ENCODE data around the gene UGT1A8.

The UGT1A8 gene

GRCh38 chr2:233803292-233803911, 186.0 kb downstream of the UGT1A8 start:
- no peak for DNase-seq

- DNase-seq: no peak
These were observed 186.6 kb downstream of the UGT1A8 start for GRCh38 chr2:233803994-233804393.

- no peak for DNase-seq
These were observed 189.9 kb downstream of the UGT1A8 start for GRCh38 chr2:233807215-233807865.

- DNase-seq: no peak
These were observed 190.8 kb downstream of the UGT1A8 start for GRCh38 chr2:233807966-233808935.

DNA sequence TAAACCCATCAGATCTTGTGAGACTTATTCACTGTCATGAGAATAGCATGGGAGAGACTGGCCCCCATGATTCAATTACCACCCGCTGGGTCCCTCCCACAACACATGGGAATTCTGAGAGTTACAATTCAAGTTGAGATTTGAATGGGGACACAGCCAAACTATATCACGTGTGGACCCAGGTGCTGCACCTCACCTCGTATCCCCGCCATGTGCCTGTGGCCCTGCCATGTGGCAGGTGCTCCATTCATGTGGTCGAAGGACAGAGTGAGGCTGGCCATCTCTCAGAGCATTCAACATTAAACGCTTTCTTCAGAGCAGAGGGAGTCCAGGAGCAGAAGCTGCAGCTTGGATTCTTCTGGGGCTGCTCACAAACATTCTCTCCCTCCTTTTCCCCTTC, 193.0 kb downstream of the UGT1A8 start:
- DNase-seq: no peak

DNA sequence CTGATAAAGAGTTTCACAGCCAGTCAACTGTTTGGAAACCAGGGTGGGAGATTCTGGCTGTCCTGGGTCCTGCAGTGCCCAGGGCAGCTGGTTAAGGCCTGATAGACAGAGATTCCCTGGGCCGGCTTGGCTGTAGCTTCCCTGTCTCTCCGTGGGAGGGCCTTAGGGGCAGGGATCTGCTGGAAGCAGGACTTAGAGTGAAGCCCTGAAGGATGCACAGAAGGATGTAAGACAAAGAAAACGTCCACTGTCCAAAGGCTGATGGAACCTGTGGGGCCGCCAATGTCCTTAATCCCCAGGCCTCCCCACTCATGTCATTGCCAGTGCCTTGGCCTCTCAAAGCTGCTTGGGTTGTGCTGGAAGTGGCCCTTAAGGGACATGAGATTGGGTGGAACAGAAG, 193.7 kb downstream of the UGT1A8 start:
- no peak for DNase-seq

- DNase-seq: no peak
These were observed 194.3 kb downstream of the UGT1A8 start for GRCh38 chr2:233811732-233812131.

- no peak for DNase-seq
These were observed 196.0 kb downstream of the UGT1A8 start for GRCh38 chr2:233813236-233814055.

DNA sequence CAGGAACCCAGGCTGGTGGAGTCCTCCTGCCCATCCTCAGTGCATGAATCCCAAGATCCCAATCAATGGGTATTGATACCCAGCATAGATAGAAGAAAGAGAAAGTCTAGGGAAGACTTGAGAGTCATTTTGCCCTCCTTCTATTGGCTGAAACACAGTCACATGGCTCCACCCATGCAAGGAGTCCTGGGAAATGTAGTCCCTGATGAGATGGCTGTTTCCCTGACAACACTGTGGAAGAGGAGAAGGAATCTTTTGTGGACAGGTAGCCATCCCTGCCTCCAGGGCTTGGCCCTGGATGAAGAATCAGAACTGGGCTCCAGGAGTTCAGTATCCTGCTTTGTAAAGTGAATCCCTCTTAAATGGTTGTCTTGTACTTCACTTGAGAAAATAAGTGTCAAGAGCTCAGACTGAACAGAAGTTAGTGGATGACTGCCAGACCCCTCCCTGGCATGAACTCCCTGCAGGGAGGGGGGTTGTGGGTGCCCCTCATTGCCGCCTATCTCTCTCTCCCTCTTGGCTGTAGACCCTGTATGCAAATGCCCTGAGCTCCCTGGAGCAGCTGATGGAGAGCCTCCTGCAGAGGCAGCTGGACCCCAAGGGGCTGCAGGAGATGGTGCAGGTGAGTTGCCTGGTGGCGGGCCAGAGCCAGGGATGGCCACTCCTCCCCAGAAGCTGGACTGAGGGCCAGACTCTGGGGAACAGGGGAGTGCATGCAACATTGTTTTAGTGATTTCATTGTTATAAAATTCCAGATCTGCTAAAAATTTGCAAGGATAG, 196.8 kb downstream of the UGT1A8 start:
- DNase-seq: no peak

DNA sequence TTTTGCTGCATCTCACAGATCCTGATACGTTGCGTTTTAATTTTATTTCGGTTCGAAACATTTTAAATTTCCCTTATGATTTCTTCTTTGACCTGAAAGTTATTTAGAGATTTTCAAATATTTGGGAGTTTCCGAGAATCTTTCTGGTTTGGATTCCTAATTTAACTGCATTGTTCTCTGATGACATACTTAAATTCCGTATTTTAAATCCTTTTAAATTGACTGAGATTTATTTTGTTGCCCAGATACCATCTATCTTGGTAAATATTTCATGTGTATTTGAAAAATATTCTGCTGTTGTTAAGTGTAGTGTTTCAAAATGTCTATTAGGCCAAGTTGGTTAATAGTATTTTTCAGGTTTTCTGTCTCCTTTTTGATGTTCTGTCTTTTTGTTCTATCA, 198.4 kb downstream of the UGT1A8 start:
- DNase-seq: no peak

DNA sequence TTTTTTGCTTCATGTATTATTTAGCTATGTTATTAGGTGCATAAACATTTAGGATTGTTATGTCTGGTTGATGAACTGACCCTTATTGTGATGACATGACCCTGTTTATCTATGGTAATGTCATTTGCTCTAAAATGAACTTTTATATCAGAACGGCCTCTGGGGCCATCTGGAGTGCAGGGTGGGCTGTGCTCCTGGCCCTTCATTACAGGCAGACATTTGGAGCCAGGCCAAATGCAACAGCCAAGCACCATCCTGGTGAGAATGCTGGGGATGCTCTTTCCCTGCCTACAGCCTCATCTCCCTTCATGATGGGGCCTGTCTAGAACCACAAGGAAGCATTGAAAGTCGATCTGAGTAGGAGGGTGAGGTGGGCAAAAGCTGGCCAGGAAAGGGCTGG, 198.9 kb downstream of the UGT1A8 start:
- no peak for DNase-seq

GRCh38 chr2:233816771-233817170, 199.3 kb downstream of the UGT1A8 start:
- no peak for DNase-seq

DNA sequence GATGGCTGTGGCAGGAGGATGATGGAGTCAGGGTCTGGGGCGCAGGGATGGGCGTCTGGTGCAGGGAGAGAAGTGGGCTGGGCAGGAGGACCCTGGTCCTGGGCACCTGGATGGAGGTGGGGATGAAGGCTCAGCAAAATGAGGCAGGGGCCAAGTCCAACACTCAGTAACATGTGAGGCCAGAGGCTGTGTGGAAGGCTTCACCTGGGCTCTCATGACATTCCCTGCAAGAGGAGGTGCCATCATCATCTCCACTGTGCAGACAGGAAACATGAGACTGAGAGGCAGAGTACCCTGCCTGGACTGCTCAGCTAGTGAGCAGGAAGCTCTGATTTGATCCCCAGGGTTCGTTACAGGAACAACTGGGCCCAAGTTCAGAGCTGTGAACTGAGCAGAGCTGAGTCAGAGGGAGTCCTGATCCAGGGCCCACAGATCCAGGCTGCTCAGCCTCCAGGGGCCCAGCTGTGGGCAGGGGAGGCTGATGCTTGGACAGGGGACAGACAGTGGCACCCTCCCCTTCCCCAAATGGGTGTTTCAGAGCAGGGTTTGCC, 200.0 kb downstream of the UGT1A8 start:
- no peak for DNase-seq

DNA sequence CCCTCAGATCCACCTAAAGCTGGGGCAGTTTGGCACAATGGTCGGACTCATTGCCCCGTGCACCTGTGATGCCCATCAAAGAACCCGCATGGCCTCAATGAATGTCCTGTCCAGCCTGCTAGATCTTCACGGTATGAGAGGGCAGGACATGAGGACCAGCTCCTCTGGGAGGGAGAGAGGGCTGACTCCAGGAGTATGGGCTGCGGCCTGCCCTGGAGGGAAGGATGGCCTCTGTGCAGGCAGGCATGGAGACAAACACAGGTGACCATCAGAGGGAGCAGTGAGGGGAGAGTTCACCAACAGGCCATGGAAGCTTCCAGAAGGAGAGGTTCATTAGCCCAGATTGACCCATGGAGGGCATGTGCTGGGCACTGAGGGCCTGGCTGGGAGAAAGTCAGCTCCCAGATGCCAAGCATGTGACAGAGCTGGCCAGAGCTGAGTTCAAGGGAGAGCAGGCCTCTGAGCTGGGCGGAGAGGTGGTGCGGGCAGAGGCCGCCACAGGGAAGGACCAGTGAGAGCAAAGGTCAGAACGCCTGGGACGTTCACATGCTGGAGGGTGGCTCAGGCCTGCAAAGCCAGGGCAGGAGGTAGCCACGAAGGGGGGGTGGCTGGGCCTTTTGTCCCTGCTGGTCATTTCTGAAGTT, 200.7 kb downstream of the UGT1A8 start:
- no peak for DNase-seq

GRCh38 chr2:233818639-233819621, 201.5 kb downstream of the UGT1A8 start:
- DNase-seq: no peak

DNA sequence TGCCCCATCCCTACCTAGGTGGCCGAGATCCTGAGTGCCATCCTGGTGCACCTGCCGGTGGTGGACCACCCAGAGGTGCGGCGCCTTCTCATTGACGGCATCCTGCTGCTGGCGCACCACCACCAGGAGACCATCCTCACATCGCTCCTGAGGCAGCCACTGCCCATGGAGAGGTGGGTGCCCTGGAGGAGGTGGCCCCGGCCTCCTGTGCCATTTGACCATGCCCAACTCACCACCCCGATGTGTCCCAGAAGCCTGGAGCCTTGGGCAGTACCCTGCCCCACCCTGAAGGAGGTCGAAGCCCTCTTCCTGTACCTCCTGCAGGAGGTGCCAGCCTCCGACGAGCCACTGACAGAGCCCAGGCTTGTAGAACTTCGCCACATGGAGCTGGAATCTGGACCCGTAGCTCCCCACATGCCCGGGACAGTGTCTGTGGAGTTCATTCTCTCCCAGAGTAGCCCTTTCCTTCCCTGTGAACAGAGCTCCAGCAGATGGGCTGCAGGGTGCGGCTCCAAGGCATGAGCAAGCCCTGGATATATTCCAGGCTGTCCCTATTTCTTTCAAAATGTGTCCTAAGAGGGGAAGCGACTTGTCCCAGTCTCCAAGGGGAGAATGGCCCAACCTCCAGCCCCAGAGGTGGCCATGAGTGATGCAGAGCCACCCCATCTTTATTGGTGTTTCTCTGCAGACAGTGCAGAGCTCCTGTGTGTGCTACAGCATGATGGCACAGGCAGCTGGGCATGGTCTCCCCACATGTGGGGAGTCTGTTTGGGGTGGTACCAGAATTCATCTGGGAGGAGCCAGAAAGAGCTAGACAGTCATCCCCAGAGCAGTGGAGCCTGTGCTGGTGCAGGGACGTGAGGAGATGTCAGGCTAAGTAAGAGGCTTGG, 202.7 kb downstream of the UGT1A8 start:
- no peak for DNase-seq

DNA sequence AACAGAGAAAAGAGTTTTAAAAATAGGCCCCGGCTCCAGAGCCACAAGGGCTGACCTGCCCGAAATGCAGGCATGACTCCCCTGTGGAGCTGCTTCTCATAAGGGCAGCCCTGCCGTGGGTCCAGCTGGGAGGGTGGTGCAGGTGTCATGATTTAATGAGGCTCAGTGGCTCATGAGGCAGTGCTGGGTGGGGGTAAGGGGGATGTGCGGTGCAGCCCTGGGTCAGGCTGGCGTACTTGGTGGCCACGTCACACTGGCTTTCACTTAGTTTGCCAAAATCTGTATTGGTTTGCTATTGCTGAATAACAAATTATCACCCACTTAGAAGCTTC, 203.3 kb downstream of the UGT1A8 start:
- no peak for DNase-seq

- DNase-seq: no peak
These were observed 203.8 kb downstream of the UGT1A8 start for GRCh38 chr2:233821196-233821595.

DNA sequence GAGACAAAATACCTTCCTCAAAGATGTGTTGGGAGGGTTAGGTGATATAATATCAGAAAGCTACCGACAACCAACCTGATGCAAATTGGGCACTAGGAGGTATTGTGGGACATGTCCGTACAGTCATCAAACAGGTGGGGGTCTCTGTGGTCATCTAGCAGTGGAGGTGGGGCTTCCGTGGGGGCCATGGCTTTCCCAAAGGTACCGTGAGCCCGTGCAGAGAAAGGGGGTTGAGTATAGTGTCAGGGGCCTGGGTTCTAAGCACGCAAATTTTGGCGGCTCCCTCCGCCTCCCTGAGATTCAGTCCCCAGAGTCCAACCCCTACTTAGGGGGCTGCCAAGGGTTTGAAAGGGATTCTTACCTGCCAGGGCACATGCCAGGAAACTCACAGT, 204.3 kb downstream of the UGT1A8 start:
- no peak for DNase-seq

All from stimulated activated CD4-positive, alpha-beta T cell treated with anti-CD3 and anti-CD28 coated beads, Interleukin-4, amount 100 ng/mL, for 24 hours (primary cell).